ENCODE measurements around the gene ALG8. TPM values are rescaled to one million over a fixed set of nuclear protein-coding genes. Genes with fewer than 3 reads are reported as not detected.

Gene ALG8
- polyA plus RNA-seq, 3 donors = 15.6 to 41.7 (median 40.6) TPM

- no peak overlapping the region for H3K4me2 ChIP-seq (replicated peaks; ENCODE audit: extremely low read depth, low read length, poor library complexity, severe bottlenecking)
Measured at GRCh38 chr11:78140392-78141077, 1.1 kb upstream of the ALG8 start.

More at GRCh38 chr11:78140392-78141077, 1.1 kb upstream of the ALG8 start:
- Mint-ChIP-seq H3K27me3 (ENCODE audit: low read depth in 3 of 3) (peaks cover 2 to 8% (median 3%) of the 10 kb centered on the region in 3 donors), H3K4me1 (peaks cover 35% of the 10 kb centered on the region), H3K9me3 (no peaks in the 10 kb centered on the region), H3K27ac (peak overlapping the region in 2 of 7 donors; percentile 57 to 66), H3K4me3 (peak overlapping the region in 1 of 2 donors; percentile 7), H3K36me3 (peaks cover 19 to 20% of the 10 kb centered on the region in 2 donors)
- H3K9ac ChIP-seq (ENCODE audit: insufficient read depth, low read length, poor library complexity, severe bottlenecking) = no peak overlapping the region
- peaks cover 13% of the 10 kb centered on the region for H3K79me2 ChIP-seq (ENCODE audit: insufficient read depth, low read length)
- TF ChIP-seq CTCF (IDR thresholded peaks at IDR 0.05) = no peak
- no peaks in the 10 kb centered on the region for H3K27me3 ChIP-seq (ENCODE audit: control insufficient read depth in 2 of 2, insufficient read depth in 2 of 2, low read length in 2 of 2)
- no peak overlapping the region for H3K4me3 ChIP-seq (replicated peaks in 1 of 3; ENCODE audit: low read depth in 2 of 3, low read length in 3 of 3)
- 72% methylated on average over 14 of the region's 17 CpGs for WGBS (ENCODE audit: insufficient coverage)
- no peak overlapping the region for H2AFZ ChIP-seq (ENCODE audit: insufficient read depth, low read depth, low read length, poor library complexity, severe bottlenecking)
- no peaks in the 10 kb centered on the region for H4K20me1 ChIP-seq (ENCODE audit: insufficient read depth, low read length)
- H3K9me3 ChIP-seq (replicated peaks in 1 of 2; ENCODE audit: control insufficient read depth in 1 of 2, insufficient read depth in 1 of 2, low read length in 2 of 2) = no peaks in the 10 kb centered on the region
- H3K36me3 ChIP-seq (replicated peaks in 1 of 2; ENCODE audit: control insufficient read depth in 1 of 2, insufficient read depth in 2 of 2, low read length in 2 of 2) = peaks cover 0 to 12% of the 10 kb centered on the region in 2 donors
- no peak overlapping the region for H3K27ac ChIP-seq (ENCODE audit: low read depth in 1 of 2, low read length in 2 of 2)
- DNase-seq = no peak
- intact Hi-C loops (cut with micrococcal nuclease) = no loop called here
- peaks cover 29 to 31% of the 10 kb centered on the region in 2 donors for H3K4me1 ChIP-seq (ENCODE audit: control insufficient read depth in 1 of 2, insufficient read depth in 2 of 2, low read length in 2 of 2)
